Measurements from ENCODE around the gene ASB18. TPM values are rescaled to one million over a fixed set of nuclear protein-coding genes. Genes with fewer than 3 reads are reported as not detected.
"Not testable (repeated sequence)": the region's sequence is repeated elsewhere in the genome, so short reads cannot be mapped to it uniquely, and the experiment has no call there.

ASB18 gene
- total RNA-seq, 2 experiments from 2014 or later: not detected

GRCh38 chr2:236273126-236273525 is 8.9 kb upstream of the ASB18 start:
- DNase-seq (no peak), ATAC-seq (no peak)
- ChIA-PET CTCF (no interaction called here), POLR2A (no interaction called here)
- Mint-ChIP-seq H3K4me1 (ENCODE audit: low read depth) (no peaks in the 10 kb centered on the region), H3K4me3 (no peak overlapping the region), H3K36me3 (ENCODE audit: low read depth) (no peaks in the 10 kb centered on the region), H3K27ac (no peak overlapping the region), H3K9me3 (ENCODE audit: insufficient read depth) (no peaks in the 10 kb centered on the region), H3K27me3 (ENCODE audit: low read depth) (no peaks in the 10 kb centered on the region)

GRCh38 chr2:236271851-236272250 is 7.6 kb upstream of the ASB18 start:
- POLR2A ChIA-PET: no interaction called here
- CTCF ChIA-PET: no interaction called here
- Mint-ChIP-seq H3K27ac (no peak overlapping the region), H3K4me3 (no peak overlapping the region), H3K9me3 (ENCODE audit: insufficient read depth) (no peaks in the 10 kb centered on the region), H3K27me3 (ENCODE audit: low read depth) (no peaks in the 10 kb centered on the region), H3K4me1 (ENCODE audit: low read depth) (no peaks in the 10 kb centered on the region), H3K36me3 (ENCODE audit: low read depth) (no peaks in the 10 kb centered on the region)
- ATAC-seq: no peak
- no peak for DNase-seq

GRCh38 chr2:236269876-236270275 is 5.7 kb upstream of the ASB18 start:
- DNase-seq; H3K27ac Mint-ChIP-seq; H3K4me3 Mint-ChIP-seq; H3K36me3 Mint-ChIP-seq (ENCODE audit: low read depth); H3K4me1 Mint-ChIP-seq (ENCODE audit: low read depth); CTCF ChIA-PET; H3K9me3 Mint-ChIP-seq (ENCODE audit: insufficient read depth); H3K27me3 Mint-ChIP-seq (ENCODE audit: low read depth); POLR2A ChIA-PET; ATAC-seq: not testable (repeated sequence)

- Mint-ChIP-seq H3K9me3 (ENCODE audit: insufficient read depth) (no peaks in the 10 kb centered on the region), H3K27me3 (ENCODE audit: low read depth) (no peaks in the 10 kb centered on the region), H3K4me1 (ENCODE audit: low read depth) (no peaks in the 10 kb centered on the region), H3K4me3 (no peak overlapping the region), H3K27ac (no peak overlapping the region), H3K36me3 (ENCODE audit: low read depth) (no peaks in the 10 kb centered on the region)
- CTCF ChIA-PET: no interaction called here
- no peak for DNase-seq
- POLR2A ChIA-PET: no interaction called here
- no peak for ATAC-seq
Observed at GRCh38 chr2:236265675-236266074, 1.5 kb upstream of the ASB18 start.

- POLR2A ChIA-PET: no interaction called here
- H3K4me1 Mint-ChIP-seq (ENCODE audit: low read depth): no peaks in the 10 kb centered on the region
- DNase-seq (no peak), ATAC-seq (no peak)
- H3K27ac Mint-ChIP-seq: no peak overlapping the region
- no peak overlapping the region for H3K4me3 Mint-ChIP-seq
- H3K9me3 Mint-ChIP-seq (ENCODE audit: insufficient read depth): no peaks in the 10 kb centered on the region
- no peaks in the 10 kb centered on the region for H3K27me3 Mint-ChIP-seq (ENCODE audit: low read depth)
- no peaks in the 10 kb centered on the region for H3K36me3 Mint-ChIP-seq (ENCODE audit: low read depth)
- CTCF ChIA-PET: no interaction called here
Observed at GRCh38 chr2:236262238-236262637, 2.0 kb downstream of the ASB18 start.

GRCh38 chr2:236261452-236261851 is 2.8 kb downstream of the ASB18 start:
- POLR2A ChIA-PET: no interaction called here

GRCh38 chr2:236259371-236259770 is 4.8 kb downstream of the ASB18 start:
- DNase-seq: no peak

More at GRCh38 chr2:236261452-236261851, 2.8 kb downstream of the ASB18 start:
- no peaks in the 10 kb centered on the region for H3K36me3 Mint-ChIP-seq (ENCODE audit: low read depth)
- no peak for ATAC-seq
- H3K27me3 Mint-ChIP-seq (ENCODE audit: low read depth): no peaks in the 10 kb centered on the region
- no peaks in the 10 kb centered on the region for H3K4me1 Mint-ChIP-seq (ENCODE audit: low read depth)
- H3K9me3 Mint-ChIP-seq (ENCODE audit: insufficient read depth): no peaks in the 10 kb centered on the region
- no peak overlapping the region for H3K27ac Mint-ChIP-seq
- CTCF ChIA-PET: no interaction called here
- H3K4me3 Mint-ChIP-seq: no peak overlapping the region
- DNase-seq: no peak

GRCh38 chr2:236257575-236257974 is 6.6 kb downstream of the ASB18 start:
- ATAC-seq (no peak), DNase-seq (no peak)
- Mint-ChIP-seq H3K27ac (no peak overlapping the region), H3K36me3 (ENCODE audit: low read depth) (no peaks in the 10 kb centered on the region), H3K4me1 (ENCODE audit: low read depth) (no peaks in the 10 kb centered on the region), H3K4me3 (no peak overlapping the region), H3K27me3 (ENCODE audit: low read depth) (no peaks in the 10 kb centered on the region), H3K9me3 (ENCODE audit: insufficient read depth) (no peaks in the 10 kb centered on the region)
- ChIA-PET POLR2A (no interaction called here), CTCF (no interaction called here)

More at GRCh38 chr2:236259371-236259770, 4.8 kb downstream of the ASB18 start:
- Mint-ChIP-seq H3K27ac (no peak overlapping the region), H3K4me1 (ENCODE audit: low read depth) (no peaks in the 10 kb centered on the region), H3K36me3 (ENCODE audit: low read depth) (no peaks in the 10 kb centered on the region), H3K27me3 (ENCODE audit: low read depth) (no peaks in the 10 kb centered on the region), H3K4me3 (no peak overlapping the region), H3K9me3 (ENCODE audit: insufficient read depth) (no peaks in the 10 kb centered on the region)
- POLR2A ChIA-PET: no interaction called here
- no peak for ATAC-seq
- CTCF ChIA-PET: no interaction called here

- Mint-ChIP-seq H3K4me1 (ENCODE audit: low read depth) (no peaks in the 10 kb centered on the region), H3K9me3 (ENCODE audit: insufficient read depth) (no peaks in the 10 kb centered on the region), H3K36me3 (ENCODE audit: low read depth) (no peaks in the 10 kb centered on the region), H3K27me3 (ENCODE audit: low read depth) (no peaks in the 10 kb centered on the region), H3K4me3 (no peak overlapping the region), H3K27ac (no peak overlapping the region)
- ChIA-PET POLR2A (no interaction called here), CTCF (no interaction called here)
- no peak for DNase-seq
- no peak for ATAC-seq
Observed at GRCh38 chr2:236257136-236257535, 7.1 kb downstream of the ASB18 start.

GRCh38 chr2:236256366-236256985 is 7.7 kb downstream of the ASB18 start:
- H3K27ac Mint-ChIP-seq: no peak overlapping the region
- ATAC-seq (no peak), DNase-seq (no peak)
- no peak overlapping the region for H3K4me3 Mint-ChIP-seq
- no peaks in the 10 kb centered on the region for H3K36me3 Mint-ChIP-seq (ENCODE audit: low read depth)
- H3K4me1 Mint-ChIP-seq (ENCODE audit: low read depth): no peaks in the 10 kb centered on the region
- ChIA-PET POLR2A (no interaction called here), CTCF (no interaction called here)
- no peaks in the 10 kb centered on the region for H3K9me3 Mint-ChIP-seq (ENCODE audit: insufficient read depth)
- no peaks in the 10 kb centered on the region for H3K27me3 Mint-ChIP-seq (ENCODE audit: low read depth)

GRCh38 chr2:236254674-236255073 is 9.5 kb downstream of the ASB18 start:
- POLR2A ChIA-PET: no interaction called here
- H3K27ac Mint-ChIP-seq: no peak overlapping the region
- H3K36me3 Mint-ChIP-seq (ENCODE audit: low read depth): no peaks in the 10 kb centered on the region
- no peaks in the 10 kb centered on the region for H3K4me1 Mint-ChIP-seq (ENCODE audit: low read depth)
- DNase-seq (no peak), ATAC-seq (no peak)
- no peak overlapping the region for H3K4me3 Mint-ChIP-seq
- peaks cover 7% of the 10 kb centered on the region for H3K27me3 Mint-ChIP-seq (ENCODE audit: low read depth)
- CTCF ChIA-PET: no interaction called here
- no peaks in the 10 kb centered on the region for H3K9me3 Mint-ChIP-seq (ENCODE audit: insufficient read depth)

- POLR2A ChIA-PET: no interaction called here
- ATAC-seq (no peak), DNase-seq (no peak)
- H3K4me3 Mint-ChIP-seq: no peak overlapping the region
- no peaks in the 10 kb centered on the region for H3K36me3 Mint-ChIP-seq (ENCODE audit: low read depth)
- CTCF ChIA-PET: no interaction called here
- H3K27me3 Mint-ChIP-seq (ENCODE audit: low read depth): peaks cover 7% of the 10 kb centered on the region
- no peaks in the 10 kb centered on the region for H3K4me1 Mint-ChIP-seq (ENCODE audit: low read depth)
- H3K27ac Mint-ChIP-seq: no peak overlapping the region
- H3K9me3 Mint-ChIP-seq (ENCODE audit: insufficient read depth): no peaks in the 10 kb centered on the region
Observed at GRCh38 chr2:236254001-236254400, 10.2 kb downstream of the ASB18 start.

- DNase-seq: no peak
- ATAC-seq: no peak
- ChIA-PET CTCF (no interaction called here), POLR2A (no interaction called here)
- H3K36me3 Mint-ChIP-seq (ENCODE audit: low read depth): no peaks in the 10 kb centered on the region
- peaks cover 7% of the 10 kb centered on the region for H3K27me3 Mint-ChIP-seq (ENCODE audit: low read depth)
- H3K9me3 Mint-ChIP-seq (ENCODE audit: insufficient read depth): no peaks in the 10 kb centered on the region
- no peak overlapping the region for H3K27ac Mint-ChIP-seq
- H3K4me3 Mint-ChIP-seq: no peak overlapping the region
- H3K4me1 Mint-ChIP-seq (ENCODE audit: low read depth): no peaks in the 10 kb centered on the region
Observed at GRCh38 chr2:236252602-236253001, 11.6 kb downstream of the ASB18 start.
